Measurements from ENCODE around the gene VAC14. TPM values are rescaled to one million over a fixed set of nuclear protein-coding genes. Genes with fewer than 3 reads are reported as not detected.

Gene VAC14
- total RNA-seq, 1 donor from 2014 or later: 16.1 TPM

DNA sequence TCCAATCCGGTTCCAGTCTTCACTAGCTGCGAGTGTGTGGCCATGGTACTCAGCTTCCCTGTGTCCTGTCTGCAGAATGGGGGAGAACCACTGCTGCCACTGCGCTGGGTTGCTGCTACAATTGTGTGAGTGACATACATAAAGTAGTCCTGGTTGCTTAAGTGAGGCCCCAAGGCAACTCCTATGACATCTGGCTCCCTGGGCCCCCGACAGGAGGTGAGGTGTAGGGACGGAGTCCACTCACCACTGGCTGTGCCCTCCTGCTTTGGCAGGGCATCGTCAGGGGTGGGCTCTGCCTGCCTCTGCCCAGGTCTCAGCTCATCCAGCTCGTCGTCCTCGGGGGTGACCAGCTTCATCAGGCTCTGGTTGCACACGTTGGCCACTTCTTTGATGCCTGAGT is 20.4 kb downstream of the VAC14 start:
- no peak for TF ChIP-seq EZH2 (IDR thresholded peaks at IDR 0.05)
- no peak for TF ChIP-seq EZH2phosphoT487 (IDR thresholded peaks at IDR 0.05)
- no peak for TF ChIP-seq CTCF (IDR thresholded peaks at IDR 0.05)
- Mint-ChIP-seq H3K27me3 (ENCODE audit: insufficient read depth, low read depth) (peaks cover 7% of the 10 kb centered on the region), H3K4me3 (no peak overlapping the region), H3K4me1 (peaks cover 8% of the 10 kb centered on the region), H3K36me3 (peaks cover 27% of the 10 kb centered on the region), H3K27ac (no peak overlapping the region), H3K9me3 (peaks cover 2% of the 10 kb centered on the region)
- Histone ChIP-seq H2AFZ (replicated peaks) (no peak overlapping the region), H4K20me1 (ENCODE audit: low read depth) (peaks cover 6% of the 10 kb centered on the region), H3K9me3 (ENCODE audit: low read depth) (no peaks in the 10 kb centered on the region), H3K79me2 (ENCODE audit: low read depth) (no peaks in the 10 kb centered on the region), H3K4me3 (no peak overlapping the region), H3K36me3 (no peaks in the 10 kb centered on the region), H3K4me2 (no peak overlapping the region), H3K9ac (no peak overlapping the region), H3F3A (ENCODE audit: low read depth) (peaks cover 15% of the 10 kb centered on the region), H3K4me1 (peaks cover 3% of the 10 kb centered on the region), H3K27me3 (no peaks in the 10 kb centered on the region), H3K27ac (no peak overlapping the region)
- no peak for DNase-seq (ENCODE audit: low spot score)

DNA sequence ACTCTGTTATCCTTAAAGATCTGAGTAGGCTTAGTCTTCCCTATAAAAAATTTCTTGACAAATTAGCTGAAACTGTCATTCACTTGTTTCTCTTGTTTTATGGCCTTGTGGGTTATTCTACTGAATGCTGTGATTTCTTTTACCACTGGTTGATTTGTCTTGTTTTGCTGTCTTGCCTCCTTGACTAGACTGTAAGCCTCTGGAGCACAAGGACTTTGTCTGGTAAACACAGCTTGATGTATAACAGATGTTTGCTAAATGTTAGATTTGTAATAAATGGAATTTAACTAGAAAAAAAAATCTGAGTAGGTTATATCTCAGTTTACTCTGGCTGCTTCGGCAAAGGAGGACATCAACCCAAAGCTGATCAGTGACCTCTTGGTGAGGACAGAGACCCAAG is 21.6 kb downstream of the VAC14 start:
- H3K4me2 ChIP-seq: no peak overlapping the region
- peaks cover 15% of the 10 kb centered on the region for H3F3A ChIP-seq (ENCODE audit: low read depth)
- H3K27me3 Mint-ChIP-seq (ENCODE audit: insufficient read depth, low read depth): peaks cover 7% of the 10 kb centered on the region
- peaks cover 3% of the 10 kb centered on the region for H3K4me1 ChIP-seq
- peaks cover 2% of the 10 kb centered on the region for H3K9me3 Mint-ChIP-seq
- peaks cover 6% of the 10 kb centered on the region for H4K20me1 ChIP-seq (ENCODE audit: low read depth)
- no peaks in the 10 kb centered on the region for H3K27me3 ChIP-seq
- H3K36me3 Mint-ChIP-seq: peaks cover 21% of the 10 kb centered on the region
- DNase-seq (ENCODE audit: low spot score): no peak
- peak overlapping the region; percentile 10 for H3K27ac ChIP-seq
- peaks cover 8% of the 10 kb centered on the region for H3K4me1 Mint-ChIP-seq
- no peak overlapping the region for H2AFZ ChIP-seq (replicated peaks)
- H3K9ac ChIP-seq: no peak overlapping the region
- TF ChIP-seq EZH2 (IDR thresholded peaks at IDR 0.05) (no peak), CTCF (IDR thresholded peaks at IDR 0.05) (no peak), EZH2phosphoT487 (IDR thresholded peaks at IDR 0.05) (no peak)
- peak overlapping the region; percentile 71 for H3K27ac Mint-ChIP-seq
- no peak overlapping the region for H3K4me3 Mint-ChIP-seq
- no peak overlapping the region for H3K4me3 ChIP-seq
- no peaks in the 10 kb centered on the region for H3K36me3 ChIP-seq
- no peaks in the 10 kb centered on the region for H3K9me3 ChIP-seq (ENCODE audit: low read depth)
- H3K79me2 ChIP-seq (ENCODE audit: low read depth): no peaks in the 10 kb centered on the region

GRCh38 chr16:70778901-70779309 is 22.1 kb downstream of the VAC14 start:
- Mint-ChIP-seq H3K4me3 (peak overlapping the region; percentile 64), H3K4me1 (peaks cover 8% of the 10 kb centered on the region), H3K27ac (peak overlapping the region; percentile 71), H3K36me3 (peaks cover 21% of the 10 kb centered on the region), H3K27me3 (ENCODE audit: insufficient read depth, low read depth) (peaks cover 7% of the 10 kb centered on the region), H3K9me3 (peaks cover 2% of the 10 kb centered on the region)
- no peak overlapping the region for H3K9ac ChIP-seq
- H3K4me1 ChIP-seq: peaks cover 3% of the 10 kb centered on the region
- H4K20me1 ChIP-seq (ENCODE audit: low read depth): peaks cover 6% of the 10 kb centered on the region
- TF ChIP-seq EZH2 (IDR thresholded peaks at IDR 0.05) (no peak), CTCF (IDR thresholded peaks at IDR 0.05) (no peak), EZH2phosphoT487 (IDR thresholded peaks at IDR 0.05) (no peak)
- no peak overlapping the region for H3K4me2 ChIP-seq
- H2AFZ ChIP-seq (replicated peaks): no peak overlapping the region
- H3K36me3 ChIP-seq: no peaks in the 10 kb centered on the region
- H3K4me3 ChIP-seq: no peak overlapping the region
- H3K27ac ChIP-seq: no peak overlapping the region
- no peaks in the 10 kb centered on the region for H3K27me3 ChIP-seq
- H3K9me3 ChIP-seq (ENCODE audit: low read depth): no peaks in the 10 kb centered on the region
- H3F3A ChIP-seq (ENCODE audit: low read depth): peaks cover 15% of the 10 kb centered on the region
- peak; percentile 92 for DNase-seq (ENCODE audit: low spot score)
- H3K79me2 ChIP-seq (ENCODE audit: low read depth): no peaks in the 10 kb centered on the region
